Right renal pelvis (tissue), 4 donors: Measurements from ENCODE around the gene BCLAF1. TPM values are rescaled to one million over a fixed set of nuclear protein-coding genes. Genes with fewer than 3 reads are reported as not detected.
"Not testable (repeated sequence)": the region's sequence is repeated elsewhere in the genome, so short reads cannot be mapped to it uniquely, and the experiment has no call there.

Experiments
- DNase-seq, 4 donors: peaks; one replicate each; pipeline ENCODE4 v3.0.0-alpha.2; 2013; ENCODE audit warnings: low read depth in 4 of 4, low spot score in 3 of 4, missing footprints in 1 of 4
- polyA plus RNA-seq, 4 donors: library from polyadenylated mRNA; unstranded; fragments of 120-200 nt; gene quantifications; one replicate each; pipeline ENCODE4 v1.2.1, GENCODE V29; 2013; ENCODE audit not compliant: insufficient read length in 4 of 4

Gene BCLAF1
- polyA plus RNA-seq, 4 donors, result 178 to 231 (median 222) TPM

DNA sequence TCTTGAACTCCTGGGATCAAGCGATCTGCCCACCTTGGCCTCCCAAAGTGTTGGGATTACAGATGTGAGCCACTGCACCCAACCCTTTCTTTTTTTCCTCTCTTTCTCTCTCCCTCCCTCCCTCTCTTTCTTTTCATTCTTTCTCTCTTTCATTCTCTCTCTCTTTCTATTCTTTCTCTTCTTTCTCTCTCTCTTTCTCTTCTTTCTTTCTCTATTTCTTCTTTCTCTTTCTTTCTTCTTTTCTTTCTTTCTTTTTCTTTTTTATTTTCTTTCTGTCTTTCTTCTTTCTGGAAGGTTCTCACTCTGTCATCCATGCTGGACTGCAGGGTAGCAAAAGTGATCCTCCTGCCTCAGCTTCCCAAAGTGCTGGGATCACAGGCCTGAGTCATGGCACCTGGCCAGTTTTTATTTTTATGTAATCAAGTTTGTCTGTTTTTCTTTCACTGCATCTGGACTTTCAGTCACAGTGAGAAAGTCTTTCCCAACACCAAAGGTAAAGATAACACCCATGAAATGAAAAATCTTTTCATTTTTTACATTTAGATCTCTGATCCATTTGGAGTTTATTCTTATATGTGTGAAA is 20.2 kb upstream of the BCLAF1 start:
- DNase-seq, result no peak

DNA sequence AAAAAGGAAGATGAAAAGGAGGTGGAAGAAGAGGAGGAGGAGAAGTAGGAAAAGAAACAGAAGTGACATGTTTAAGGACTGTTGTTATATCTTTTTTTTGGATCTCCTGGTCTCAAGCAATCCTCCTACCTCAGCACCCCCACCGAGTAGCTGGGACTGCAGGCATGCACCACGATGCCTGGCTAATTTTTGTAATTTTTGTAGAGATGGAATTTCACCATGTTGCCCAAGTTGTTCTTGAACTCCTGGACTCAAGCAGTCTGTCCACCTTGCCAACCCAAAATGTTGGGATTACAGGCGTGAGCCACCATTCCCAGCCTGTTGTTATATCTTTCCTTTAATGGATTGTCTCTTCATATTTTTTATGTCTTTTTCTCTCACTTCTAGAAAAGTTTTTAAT is 19.5 kb upstream of the BCLAF1 start:
- DNase-seq, result no peak

DNA sequence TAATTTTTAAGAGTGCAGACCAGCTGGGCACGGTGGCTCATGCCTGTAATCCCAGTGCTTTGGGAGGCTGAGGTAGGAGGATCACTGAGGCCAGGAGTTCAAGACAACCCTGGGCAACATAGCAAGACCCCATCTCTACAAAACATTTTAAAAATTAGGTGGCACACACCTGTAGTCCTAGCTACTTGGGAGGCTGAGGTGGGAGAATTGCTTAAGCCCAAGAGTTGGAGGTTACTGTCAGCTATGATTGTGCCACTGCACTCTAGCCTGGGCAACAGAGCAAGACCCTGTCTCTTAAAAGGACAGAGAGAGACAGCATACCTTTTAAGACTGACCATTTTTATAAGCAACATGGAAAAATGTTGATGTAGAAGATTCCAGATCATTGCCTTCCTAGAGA is 18.8 kb upstream of the BCLAF1 start:
- DNase-seq, result not testable (repeated sequence)

DNA sequence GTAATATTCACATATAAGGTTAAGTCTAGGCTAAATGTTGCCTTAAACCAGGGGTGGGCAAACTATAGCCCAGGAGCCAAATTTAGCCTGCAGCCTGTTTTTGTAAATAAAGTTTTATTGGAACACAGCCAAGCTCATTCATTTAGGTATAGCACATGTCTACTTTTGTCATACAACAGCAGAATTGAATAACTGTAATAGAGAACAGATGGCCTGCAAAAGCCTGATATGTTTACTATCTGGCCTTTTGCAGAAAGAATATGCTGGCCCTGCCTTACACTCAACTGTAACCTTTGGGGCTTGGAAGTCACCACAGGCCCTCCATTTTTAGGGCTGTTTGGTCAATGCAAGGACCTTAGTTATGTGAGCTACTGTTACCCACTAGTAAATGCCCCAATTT is 17.7 kb upstream of the BCLAF1 start:
- DNase-seq, result no peak

DNA sequence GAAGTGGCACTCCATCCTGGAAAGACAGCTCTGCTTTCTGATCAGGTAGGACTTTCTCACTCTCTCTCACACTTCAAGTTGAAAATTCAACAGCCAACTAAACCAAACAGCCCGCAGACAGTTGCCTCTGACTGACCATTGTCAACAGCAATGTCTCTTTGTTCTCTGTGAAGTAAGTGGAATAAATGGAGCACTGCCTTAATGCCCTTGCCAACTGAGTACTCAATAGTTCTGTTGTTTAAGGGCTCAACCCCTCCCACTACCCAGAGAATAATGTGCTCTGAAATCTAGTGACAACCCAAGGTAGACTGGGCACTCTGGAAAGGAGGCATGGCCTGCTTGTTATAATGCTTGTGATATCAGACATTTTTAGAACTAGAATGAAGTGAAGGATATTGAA is 16.8 kb upstream of the BCLAF1 start:
- no peak for DNase-seq

DNA sequence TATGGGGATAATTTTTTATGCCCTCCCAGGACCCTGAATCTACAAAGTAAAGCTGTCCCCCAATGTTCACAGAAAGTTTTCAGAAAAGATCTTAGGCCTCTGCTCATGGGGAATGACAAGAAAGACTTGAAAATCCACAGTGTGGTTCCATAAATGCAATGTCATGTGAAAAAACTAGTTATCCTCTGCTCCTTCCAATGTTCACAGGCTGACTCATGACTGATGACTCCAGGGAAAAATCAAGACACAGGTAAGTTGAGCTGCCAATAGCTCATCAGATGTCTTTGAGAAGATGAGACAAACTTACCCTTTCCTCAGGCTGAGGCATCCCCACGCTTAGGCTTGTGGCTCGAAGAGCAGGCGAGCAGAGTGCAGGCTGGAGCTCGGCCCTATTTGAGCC is 14.8 kb upstream of the BCLAF1 start:
- no peak for DNase-seq

DNA sequence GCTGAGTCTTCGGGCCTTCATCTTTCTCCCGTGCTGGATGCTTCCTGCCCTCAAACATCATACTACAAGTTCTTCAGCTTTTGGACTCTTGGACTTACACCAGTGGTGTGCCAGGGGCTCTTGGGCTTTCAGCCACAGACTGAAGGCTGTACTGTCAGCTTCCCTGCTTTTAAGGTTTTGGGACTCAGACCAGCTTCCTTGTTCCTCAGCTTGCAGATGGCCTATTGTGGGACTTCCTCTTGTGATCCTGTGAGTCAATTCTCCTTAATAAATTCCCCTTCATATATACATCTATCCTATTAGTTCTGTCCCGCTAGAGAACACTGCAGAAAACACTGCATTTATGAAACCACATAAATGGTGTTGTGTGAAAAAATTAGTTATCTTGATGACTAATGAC is 13.9 kb upstream of the BCLAF1 start:
- DNase-seq, result no peak

DNA sequence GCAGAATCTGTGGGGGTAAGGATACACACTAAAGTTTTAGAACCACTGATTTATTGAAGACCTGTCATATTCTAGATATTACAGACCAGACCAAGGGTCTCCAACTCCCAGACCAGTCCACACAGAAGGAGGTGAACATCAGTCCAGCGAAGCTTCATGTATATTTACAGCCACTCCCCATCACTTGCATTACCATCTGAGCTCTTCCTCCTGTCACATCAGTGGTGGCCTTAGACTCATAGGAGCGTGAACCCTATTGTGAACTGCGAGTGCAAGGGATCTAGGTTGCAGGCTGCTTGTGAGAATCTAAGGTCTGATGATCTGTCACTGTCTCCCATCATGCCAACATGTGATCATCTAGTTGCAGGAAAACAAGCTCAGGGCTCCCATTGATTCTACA is 5.0 kb upstream of the BCLAF1 start:
- no peak for DNase-seq

DNA sequence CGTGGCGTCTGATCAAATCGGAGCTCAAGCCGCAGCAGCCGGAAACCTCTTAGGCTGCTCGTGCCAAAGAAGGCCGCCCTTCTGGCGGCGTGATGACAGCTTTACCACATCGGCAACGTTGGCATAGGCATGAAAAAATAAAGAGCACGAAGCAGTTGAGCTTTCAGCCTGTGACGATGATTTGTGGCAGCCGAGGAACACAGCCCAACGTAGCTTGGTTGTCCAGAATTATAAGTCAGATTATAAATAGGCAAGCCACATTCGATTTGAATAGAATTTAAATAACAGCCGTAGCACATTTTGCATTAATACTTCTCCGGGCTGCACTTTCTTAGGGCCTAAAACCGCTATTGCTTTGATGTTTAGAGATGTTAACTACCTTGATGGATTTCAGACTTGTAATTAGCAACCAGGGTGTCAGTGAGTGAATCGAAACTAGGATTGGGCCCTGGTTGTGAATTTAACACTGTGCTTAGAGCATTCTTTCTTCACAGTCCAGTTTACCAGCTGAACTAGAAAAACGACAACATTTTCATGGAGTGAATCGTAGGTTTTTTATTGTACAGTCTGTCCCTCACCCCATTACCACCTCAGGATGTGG is 864 bp upstream of the BCLAF1 start:
- peak in 1 of 4 donors; percentile 60 for DNase-seq

DNA sequence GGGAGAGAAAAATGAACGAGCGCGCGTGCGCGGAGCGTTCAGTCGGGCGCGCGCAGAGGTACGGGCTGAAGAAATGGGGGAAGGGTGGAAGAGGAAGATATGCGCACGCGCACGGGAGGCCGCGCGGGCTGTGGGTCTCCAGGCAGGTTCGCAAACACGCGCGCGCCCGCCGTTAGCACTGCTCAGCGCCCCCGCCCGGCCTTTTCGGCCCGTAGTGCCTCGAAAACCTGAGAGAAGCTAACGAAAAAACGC is 393 bp downstream of the BCLAF1 start:
- DNase-seq, result peak; percentile 86 to 88 (median 86)

DNA sequence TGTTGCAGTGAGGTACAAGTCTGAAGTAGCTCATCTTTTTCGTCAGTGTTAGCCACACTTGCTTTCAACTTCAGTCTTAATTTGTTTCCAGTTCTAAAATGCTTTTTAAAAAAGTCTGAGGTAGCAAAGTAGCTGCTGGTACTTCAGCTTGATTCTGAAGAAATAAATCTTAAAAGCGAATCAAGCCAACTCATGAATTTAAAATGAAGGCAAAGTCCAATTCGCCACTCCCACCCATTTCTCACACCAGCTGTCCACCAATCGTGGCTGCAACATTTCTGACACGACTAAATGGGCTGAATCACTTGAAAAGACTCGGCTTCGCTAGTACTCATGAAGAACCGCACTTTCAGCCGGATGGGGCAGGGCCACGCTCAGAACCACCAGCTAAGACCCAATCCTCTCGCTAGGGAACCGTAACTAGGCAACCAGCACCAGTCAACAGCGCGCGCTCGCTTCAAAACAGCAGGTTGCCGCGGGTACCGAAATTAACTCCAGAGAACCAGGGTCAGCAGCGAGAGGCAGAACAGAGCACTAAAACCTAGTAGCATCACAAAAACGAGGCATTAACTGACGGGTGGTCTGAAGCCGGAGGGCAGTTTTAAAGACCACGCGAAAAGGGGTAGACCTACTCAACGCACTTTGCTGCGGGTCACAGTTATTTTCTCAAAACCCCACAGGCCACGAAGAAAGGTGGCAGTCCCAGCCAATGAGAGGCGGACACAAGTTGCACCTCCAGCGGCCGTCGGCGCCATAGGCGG is 900 bp downstream of the BCLAF1 start:
- peak; percentile 57 to 67 (median 58) for DNase-seq

DNA sequence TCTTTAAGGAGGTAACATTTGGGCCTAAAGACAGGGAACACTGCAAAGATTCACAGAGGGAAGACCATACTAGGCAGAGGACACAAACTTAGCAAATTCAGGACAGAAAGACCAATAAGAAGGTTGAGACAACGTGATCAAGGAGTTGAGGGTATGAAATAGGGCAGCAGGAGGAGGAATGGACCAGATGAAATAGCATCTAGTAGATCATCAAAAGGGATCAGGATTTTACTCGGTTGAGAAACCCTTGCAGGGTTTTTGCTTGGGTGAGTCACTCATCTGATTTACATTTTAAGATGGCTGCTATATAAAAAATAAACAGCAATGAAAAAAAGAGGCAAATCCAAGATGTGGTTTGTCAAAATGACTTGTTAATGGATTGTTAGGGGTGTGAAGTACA is 4.7 kb downstream of the BCLAF1 start:
- no peak for DNase-seq

DNA sequence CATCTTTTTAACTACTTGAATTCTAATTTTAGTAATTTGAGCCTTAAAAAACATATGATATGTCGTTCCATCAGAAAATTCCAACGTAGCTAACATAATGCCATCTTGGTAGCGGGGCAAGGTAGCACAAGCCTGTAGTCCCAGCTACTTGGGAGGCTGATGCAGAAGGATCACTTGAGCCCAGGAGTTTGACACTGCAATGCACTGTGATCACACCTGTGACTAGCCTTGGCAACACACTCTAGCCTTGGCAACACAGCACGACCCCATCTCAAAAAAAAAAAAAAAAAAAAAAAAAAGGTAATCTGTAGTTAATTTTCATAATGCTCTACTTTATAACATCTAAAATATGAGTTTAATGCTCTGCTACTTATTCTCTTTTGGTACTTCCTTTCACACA is 6.7 kb downstream of the BCLAF1 start:
- DNase-seq, result no peak

DNA sequence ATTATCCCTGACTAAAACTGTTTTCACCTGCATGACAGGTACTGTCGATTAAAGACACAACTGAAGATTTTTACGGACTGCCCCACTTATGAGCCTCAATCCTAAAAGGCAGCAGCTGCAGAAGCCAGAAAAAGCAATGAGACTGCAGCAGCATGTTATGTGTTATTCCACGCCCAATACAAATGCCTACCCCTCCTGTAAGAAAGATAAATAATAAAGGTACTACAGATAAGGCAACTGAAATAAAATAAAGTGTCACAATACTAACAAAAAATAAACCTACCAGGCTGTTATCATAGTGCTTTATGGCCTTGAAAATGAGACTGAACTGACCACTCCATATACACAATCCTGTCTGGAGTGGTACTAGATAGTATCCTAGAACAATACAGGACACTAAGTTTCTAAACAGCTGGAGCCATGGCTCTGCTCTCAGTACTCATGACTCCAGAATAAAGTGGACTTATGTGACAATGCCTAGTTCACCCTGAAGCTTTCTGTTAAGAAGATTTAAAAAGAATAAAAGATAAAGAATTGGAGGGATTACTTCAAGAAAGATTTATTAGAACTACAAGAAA is 9.5 kb downstream of the BCLAF1 start:
- DNase-seq, result no peak

DNA sequence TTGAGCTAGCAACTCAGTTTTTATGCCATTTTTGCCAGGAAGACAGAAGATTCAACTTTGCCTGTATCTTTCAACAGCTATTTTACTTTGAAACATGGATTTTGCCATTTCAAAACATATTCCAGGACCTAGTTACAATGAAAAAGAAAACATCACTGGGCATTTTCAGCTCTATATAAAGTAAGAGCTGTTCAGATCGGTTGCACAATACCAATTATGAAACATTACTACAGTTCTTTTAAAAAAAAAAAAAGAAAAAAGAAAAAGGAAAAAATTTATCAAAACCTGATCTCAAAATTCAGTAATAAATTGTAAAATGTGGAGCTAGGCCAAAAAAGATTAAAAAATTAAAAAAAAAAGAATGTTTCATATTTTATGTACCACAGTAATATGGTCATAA is 15.6 kb downstream of the BCLAF1 start:
- DNase-seq, result no peak

DNA sequence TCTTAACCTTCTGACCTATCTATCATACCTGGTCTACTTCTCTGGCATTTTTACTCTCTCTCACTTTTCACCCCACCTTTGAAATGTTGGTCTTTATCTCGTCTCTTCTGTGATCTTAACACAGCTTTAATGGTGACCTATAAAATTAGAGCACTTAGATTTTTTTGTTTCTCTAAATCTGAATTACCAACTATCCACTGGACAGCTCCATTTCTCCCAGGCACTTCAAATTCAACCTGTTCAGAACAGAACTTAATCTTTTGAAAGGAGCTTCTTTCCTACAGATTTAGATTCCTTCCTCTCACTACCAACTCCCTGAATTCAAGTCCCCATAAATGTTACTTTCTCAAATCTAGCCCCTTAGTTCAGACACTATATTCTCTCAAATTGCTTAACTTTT is 24.5 kb downstream of the BCLAF1 start:
- DNase-seq, result no peak

DNA sequence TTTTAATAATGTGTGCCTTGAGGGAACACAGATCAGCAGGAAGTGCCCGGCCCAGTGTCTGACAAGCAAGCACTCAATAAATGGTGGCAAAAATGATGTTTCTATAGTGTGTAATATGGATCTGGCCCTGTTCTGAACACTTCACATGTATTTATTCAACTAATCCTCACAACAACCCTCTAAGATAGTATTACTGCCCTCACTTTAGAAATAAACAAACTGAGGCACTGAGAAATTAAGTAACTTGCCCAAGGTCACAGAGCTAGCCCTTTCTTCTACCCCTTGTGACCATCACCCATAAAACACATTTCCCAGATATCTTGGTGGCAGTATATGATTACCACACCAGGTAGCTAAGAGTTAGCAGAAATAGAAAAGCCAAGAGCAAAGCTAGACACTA is 26.7 kb downstream of the BCLAF1 start:
- no peak for DNase-seq

DNA sequence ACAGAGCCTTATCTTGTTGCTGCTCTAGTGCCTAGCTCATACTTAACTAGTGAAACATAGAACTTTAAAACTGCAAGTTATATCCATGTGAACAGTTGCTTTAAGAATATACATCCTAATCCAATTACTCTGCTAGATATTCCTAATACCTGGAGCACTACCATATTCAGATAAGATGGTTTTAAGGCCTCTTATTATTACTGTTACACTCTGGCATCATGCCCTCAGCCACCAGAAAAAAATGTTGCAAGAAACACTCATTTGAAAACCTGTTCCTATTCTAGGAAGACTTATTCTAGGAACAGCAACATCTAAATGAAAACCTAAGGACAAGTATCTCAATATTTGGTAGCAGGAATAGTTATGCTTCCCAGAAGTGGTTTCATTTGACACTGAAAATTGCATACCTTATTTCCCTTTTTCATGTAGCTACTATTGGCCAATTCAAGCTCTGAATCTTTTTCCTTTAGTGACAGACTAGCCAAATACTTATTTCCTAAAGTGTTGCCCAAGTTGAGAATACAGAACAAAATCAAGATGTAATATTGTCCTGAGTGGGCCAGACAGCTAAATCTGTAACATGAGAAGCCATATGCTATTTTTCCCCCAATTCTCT is 34.7 kb downstream of the BCLAF1 start:
- no peak for DNase-seq

DNA sequence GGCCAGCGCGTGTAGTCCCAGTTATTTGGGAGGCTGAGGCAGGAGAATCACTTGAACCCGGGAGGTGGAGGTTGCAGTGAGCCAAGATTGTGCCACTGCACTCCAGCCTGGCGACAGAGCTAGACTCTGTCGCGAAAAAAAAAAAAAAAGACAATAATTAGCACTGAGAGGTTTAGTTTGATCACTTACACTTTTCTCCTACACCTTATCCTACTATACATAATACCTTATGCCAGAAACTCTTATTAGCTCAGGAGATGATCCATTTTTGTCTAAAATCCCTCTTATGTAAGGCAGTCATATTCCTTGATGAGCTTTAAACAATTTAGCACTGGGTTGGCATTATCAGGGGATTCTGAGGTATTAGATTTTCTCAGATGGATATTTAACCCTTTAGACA is 35.9 kb downstream of the BCLAF1 start:
- DNase-seq, result no peak

DNA sequence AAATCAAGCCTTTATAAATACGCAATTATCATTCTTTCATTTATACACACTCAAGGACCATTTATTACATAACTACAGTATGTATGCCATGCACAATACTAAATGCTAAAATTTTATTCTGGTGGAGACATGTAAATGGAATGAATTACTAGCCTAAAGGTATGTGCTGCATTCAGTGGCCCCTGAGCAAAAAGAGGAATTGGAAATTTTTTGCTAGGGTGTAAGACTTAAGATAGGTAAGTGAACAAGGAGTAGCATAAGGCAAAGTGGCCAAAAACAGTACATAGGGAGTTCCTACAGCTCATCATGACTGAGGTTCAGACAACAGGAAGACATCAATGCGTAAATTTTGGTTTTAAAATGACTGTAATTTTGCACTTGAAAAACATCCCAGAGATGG is 37.2 kb downstream of the BCLAF1 start:
- no peak for DNase-seq

DNA sequence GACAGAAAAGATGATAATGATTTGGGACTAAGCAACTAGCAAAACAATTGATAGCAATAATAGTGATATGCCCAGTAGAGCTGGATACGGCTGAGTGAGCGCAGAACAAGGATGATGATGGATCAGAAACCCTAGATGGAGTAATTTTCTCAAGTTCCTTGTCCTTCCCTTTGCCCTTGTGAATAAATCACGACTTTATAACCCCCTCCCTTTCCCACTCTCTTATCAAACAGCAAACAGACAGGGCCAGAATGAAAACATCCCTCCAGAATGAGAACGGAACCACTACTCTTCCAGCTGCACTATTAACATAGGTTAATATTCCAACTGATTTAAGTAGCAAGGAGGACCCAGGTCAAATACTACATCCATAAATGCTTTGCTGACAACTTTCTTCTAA is 38.3 kb downstream of the BCLAF1 start:
- no peak for DNase-seq

DNA sequence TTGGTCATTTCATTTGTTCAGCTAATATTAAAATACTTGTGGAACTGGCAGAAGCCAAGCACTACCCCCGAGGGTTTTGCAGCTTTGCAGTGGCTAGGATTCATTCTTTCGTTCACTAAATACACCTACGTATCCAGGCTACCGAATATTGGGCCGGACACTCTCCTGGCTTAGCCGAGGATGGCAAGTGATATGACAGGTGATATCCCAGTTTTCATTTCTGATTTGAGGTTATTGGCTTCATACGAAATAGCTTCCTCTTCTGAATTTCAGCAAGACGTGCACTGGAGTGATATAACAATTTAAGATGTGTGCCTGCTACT is 39.0 kb downstream of the BCLAF1 start:
- DNase-seq, result no peak
